HG03064 (cell line): ENCODE results near the gene CTXN3.

ENCODE experiments used
- ATAC-seq: cut with Tn5 transposase; IDR thresholded peaks from one replicate; pipeline ENCODE4 v1.9.1; 2021; ENCODE audit warnings: low read depth; ENCODE audit not compliant: unreplicated experiment

Gene CTXN3

DNA sequence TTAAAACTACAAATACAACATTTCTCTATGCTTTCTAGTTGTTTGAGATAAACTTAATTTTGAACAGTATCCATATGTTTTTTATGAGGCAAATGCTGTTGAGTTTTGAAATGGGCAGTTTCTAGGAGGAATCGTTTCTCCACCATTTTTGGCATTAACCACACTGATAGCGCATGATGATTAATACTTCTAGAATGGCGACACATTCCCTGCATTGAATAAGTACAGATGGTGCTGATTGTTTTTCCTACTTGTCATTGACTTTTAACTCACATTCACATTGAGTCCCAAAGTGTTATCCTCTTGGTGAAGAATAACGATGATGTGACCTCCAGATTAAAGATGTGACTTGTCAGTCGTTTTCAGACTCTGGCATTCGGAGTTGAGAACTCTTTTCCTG, 47.8 kb downstream of the CTXN3 start:
- ATAC-seq = no peak

DNA sequence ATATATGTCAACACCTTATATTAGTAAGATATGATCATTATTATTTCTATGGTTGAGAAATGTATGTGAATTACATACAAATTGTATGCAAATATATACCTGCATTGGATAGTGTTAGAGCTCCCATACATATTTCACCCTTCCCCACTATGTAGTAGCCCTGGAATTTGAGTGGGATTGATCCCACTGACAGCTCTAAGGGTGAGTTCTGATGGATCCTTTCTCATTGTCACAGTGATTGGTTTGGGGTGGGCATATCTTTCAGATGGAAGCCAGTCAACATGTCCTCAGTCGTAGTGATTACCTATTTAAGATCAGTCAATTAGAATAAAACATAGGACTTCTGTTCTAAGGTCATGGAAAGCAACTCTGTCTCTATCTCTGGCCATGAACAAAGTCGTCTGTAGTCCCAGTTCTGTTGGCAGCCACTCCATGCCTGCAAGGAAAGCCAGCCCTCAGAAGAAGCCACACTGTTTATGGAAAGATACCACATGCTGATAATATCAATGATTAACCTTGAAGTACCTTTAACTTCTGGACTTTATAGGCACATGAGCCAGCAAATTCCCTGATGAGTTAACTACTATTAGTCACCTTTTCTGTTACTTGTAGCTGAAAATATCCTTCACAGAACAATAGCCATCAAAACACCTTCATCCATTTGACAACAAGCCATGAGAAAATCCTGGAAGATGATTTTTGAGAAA, 49.2 kb downstream of the CTXN3 start:
- ATAC-seq = no peak

DNA sequence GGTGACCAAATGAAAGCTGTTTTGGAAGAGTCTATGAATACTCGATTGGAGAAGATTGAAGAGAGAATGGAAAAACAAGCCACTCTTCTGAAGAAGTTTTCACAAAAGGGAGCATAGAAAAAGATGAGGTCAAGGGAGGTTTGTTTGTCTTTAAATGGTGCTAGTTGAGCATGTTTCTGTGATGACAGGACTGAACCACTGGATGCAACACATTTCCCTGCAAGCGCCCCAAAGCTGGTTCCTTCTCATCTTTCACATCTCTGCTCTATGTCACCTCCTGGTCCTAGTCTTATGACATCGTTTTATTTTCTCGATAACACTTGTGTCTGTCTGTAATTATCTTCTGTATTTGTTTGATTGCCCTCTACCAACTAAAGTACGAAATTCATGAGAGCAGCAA, 50.5 kb downstream of the CTXN3 start:
- ATAC-seq = no peak

DNA sequence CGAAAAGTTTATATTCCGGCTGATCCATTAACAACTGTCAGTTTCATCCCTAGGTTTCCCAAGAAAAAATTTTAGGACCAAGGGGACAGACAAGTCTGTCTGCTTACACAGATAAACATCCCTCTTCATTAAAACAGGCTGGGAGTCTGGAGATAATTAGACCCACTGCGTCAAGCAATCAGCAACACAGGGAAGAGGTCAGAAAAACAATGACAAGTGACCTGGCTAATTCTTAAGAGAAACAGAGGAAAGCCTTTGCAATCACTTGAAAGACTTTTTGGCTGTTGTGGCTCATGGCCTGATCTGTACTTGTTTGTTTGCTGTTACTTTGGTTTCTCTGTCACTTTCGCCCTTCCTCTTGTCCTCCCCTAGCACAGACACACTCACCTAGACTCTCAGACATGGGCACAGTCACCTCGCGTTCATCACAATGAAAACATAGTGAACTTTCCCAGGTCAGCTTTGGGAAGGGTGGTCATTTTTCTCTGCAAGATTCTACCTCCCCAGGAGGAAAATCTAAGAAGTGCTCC, 51.4 kb downstream of the CTXN3 start:
- no peak for ATAC-seq

DNA sequence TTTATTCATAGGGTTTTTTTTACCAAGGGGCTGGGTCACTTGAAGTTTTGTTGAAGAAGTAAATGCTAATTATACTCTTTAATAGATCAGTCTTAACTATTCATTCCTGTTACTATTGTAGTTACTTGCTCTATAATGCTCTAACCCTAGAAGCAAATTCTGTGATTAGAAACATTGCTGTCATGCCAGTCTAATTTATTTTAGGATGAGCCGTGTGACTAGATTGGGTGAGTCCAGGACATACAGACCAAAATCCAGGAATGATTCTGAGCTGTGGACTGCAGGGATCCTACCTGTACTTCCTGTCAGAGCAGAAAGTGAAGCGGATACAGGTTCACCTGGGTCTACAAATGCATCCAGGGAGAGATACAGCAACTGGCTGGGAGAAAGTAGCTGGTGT, 53.6 kb downstream of the CTXN3 start:
- ATAC-seq = no peak

DNA sequence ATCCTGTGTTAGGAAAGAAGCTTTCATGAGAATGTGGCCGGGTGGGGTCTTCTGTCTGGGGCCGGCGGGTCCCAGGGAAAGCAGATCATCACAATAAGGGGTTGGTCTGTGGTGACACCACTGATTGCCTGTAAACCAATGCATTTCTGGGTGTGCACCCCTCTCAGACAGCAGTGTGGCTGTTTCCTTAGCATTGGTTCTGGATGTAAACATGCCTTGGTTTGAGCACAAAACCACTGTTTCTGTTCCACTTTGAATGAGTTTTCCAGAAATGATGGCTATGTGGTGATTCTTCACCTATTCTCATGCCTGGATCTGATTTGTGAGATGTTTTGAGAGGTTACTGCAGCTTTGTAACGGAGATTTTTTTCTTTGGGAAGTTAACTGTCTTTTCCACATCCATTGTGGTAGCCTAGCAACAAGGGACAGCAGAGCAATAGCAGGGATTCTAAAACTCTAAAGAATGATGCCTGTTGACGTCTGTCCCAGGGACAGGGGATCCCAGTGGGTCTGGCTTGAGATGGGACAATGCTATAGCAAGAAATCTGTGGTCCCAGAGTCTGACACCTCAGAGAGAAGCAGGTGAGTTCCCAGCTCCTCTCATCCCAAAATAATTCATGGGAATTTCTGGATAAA, 54.2 kb downstream of the CTXN3 start, which contains the start of gene CCDC192:
TSS of gene CCDC192 (plus strand) at position 466 of the 636 bp plus-strand sequence. CDS start at position 521, 55 bp downstream.
- ATAC-seq = no peak

DNA sequence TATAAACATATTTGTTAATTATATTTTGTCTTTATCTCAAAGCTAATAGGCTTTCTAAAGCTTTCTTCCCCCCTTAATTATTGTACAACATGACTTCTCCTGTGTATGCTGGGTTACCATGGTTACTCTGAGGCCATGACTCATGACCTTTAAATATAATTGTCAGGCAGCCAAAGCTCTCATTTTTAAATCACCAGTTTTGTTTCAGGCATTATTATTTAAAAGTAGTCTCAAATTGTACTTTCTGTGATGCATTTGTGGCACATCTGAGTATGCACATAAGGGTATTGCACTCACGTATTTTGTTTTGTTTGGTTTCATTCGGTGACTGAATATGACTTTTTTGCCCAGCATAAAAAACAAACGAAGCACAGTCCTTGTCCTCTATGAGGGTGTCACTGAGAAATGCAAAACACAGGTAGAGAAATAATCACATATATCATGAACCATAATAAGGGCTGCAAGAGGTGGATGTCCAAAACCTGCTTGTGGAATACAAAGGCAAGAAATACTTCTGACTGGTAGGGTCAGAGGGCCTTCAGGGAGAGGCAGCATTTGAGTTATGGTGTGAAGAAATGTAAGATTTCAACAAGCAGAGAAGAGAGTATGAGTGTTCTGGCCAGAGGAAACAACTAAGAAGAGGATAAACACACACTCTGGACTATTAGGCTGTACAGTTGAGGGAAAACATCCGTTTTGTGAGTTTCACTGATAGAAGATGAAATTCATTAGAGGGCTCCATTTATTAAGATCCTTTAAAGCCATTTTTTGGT, 56.4 kb downstream of the CTXN3 start:
- no peak for ATAC-seq

DNA sequence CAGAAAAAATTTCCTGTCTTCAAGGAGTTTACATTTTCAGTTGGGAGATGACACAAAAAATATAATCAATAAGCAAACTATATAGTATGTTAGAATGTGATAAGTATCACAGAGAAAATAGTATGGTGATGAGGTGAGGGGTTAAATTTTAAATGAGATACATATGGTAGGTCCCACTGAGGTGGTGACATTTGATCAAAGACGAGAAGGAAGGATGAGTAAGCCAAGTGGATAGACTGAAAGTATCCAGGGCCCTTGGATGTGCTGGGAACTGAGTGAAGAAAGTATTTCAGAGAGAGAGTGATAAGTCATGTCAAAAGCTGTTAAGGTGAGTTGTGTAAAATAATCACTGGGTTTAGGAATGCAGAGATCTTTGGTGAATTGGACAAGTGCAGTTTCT, 57.8 kb downstream of the CTXN3 start:
- ATAC-seq = no peak

DNA sequence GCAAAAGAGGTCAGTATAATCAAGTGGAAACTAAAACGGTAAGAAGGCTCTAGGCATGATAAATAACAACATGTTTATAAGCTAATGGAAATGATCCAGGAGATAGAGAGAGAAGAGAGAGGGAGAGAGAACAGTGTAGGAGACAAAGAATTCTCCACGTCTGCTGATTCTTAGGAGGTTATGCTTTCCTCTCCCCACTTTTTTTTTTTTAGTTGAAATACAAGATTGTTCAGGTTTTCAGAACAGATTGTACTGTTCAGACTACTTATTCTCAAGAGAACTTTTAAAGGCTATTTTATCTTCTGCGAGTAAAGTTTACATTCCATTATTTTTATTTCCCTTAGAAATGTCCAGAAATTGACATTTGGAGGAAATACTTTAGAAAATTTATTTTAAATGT, 58.3 kb downstream of the CTXN3 start:
- ATAC-seq = no peak
